GM12878 (cell line): Measurements from ENCODE around the gene SNRPA. TPM values are rescaled to one million over a fixed set of nuclear protein-coding genes. Genes with fewer than 3 reads are reported as not detected.

ENCODE experiments used
- ATAC-seq: fragments of 200-7000 bp; cut with Tn5 transposase; 3 replicates; pipeline ENCODE4 v1.9.1; 2020; ENCODE audit warnings: mild to moderate bottlenecking, moderate library complexity
- BruUV-seq: library from RNA; stranded (reverse); fragments of 400-500 nt; replicated peaks from 2 replicates; lab custom pipeline; 2021; lab: Mats Ljungman, UMichigan
- CTCF ChIA-PET: fragments of 300-600 bp; sonication (Branson Sonifier 250); formaldehyde crosslinking; extraction: SDS; loops from one replicate; lab custom pipeline; 2021; ENCODE audit warnings: inconsistent platforms; lab: Yijun Ruan, JAX
- POLR2A ChIA-PET: fragments of 350-600 bp; formaldehyde crosslinking; extraction: SDS; loops from one replicate; lab custom pipeline; 2021; ENCODE audit warnings: inconsistent platforms; lab: Charles Lee
- RAD21 ChIA-PET: fragments of 300-600 bp; sonication (Branson Sonifier 250); formaldehyde crosslinking; loops from one replicate; lab custom pipeline; 2023; ENCODE audit warnings: antibody characterized with exemption; ENCODE audit not compliant: unreplicated experiment; lab: Charles Lee
- SMC1A ChIA-PET: fragments of 300-600 bp; sonication (Branson Sonifier 250); formaldehyde crosslinking; loops from one replicate; lab custom pipeline; 2023; ENCODE audit not compliant: unreplicated experiment, uncharacterized antibody; lab: Charles Lee
- DNase-seq: peaks from one replicate; pipeline ENCODE4 v3.0.0-alpha.2; 2011; ENCODE audit warnings: low read depth, low spot score
- FAIRE-seq: peaks from 3 replicates; lab custom pipeline; 2011; peaks lifted over from hg19 to GRCh38; lab: Jason Lieb, UNC
- H2AFZ ChIP-seq: 2 replicates; pipeline ENCODE4 v1.6.0; 2011; ENCODE audit warnings: low read depth, low read length, control low read depth; ENCODE audit not compliant: control insufficient read depth
- H3K27ac ChIP-seq: 2 replicates; pipeline ENCODE4 v1.5.1; 2011; ENCODE audit warnings: control low read depth; ENCODE audit not compliant: control insufficient read depth, insufficient read depth
- H3K27me3 ChIP-seq, 2 experiments: replicated peaks in 1 of 2; 2 replicates each; pipeline versions ENCODE4 v1.6.0 to v1.6.1; 2011; ENCODE audit warnings: low read length in 1 of 2; ENCODE audit not compliant: control insufficient read depth in 2 of 2, insufficient read depth in 2 of 2
- H3K36me3 ChIP-seq, 2 experiments: 2 replicates each; pipeline ENCODE4 v1.5.1; 2011; ENCODE audit warnings: low read length in 1 of 2; ENCODE audit not compliant: control insufficient read depth in 2 of 2, insufficient read depth in 2 of 2
- H3K4me1 ChIP-seq: 2 replicates; pipeline ENCODE4 v1.6.1; 2011; ENCODE audit warnings: mild to moderate bottlenecking, low read length, moderate library complexity, mixed read lengths; ENCODE audit not compliant: control insufficient read depth, insufficient read depth
- H3K4me2 ChIP-seq: 2 replicates; pipeline ENCODE4 v1.6.0; 2011; ENCODE audit warnings: control low read depth; ENCODE audit not compliant: control insufficient read depth, insufficient read depth
- H3K4me3 ChIP-seq: fragments of 200-600 bp; sonication (generic); 2 replicates; pipeline ENCODE4 v1.5.1; 2016
- H3K79me2 ChIP-seq: 2 replicates; pipeline ENCODE4 v1.6.0; 2011; ENCODE audit warnings: low read length; ENCODE audit not compliant: control insufficient read depth, insufficient read depth
- H3K9ac ChIP-seq: 2 replicates; pipeline ENCODE4 v1.8.0; 2011; ENCODE audit warnings: low read length, control low read depth, mixed read lengths; ENCODE audit not compliant: control insufficient read depth, insufficient read depth
- H3K9me3 ChIP-seq: replicated peaks from 3 replicates; pipeline ENCODE4 v1.5.1; 2011; ENCODE audit warnings: mild to moderate bottlenecking, low read length; ENCODE audit not compliant: control insufficient read depth, insufficient read depth
- H4K20me1 ChIP-seq: 2 replicates; pipeline ENCODE4 v1.6.0; 2011; ENCODE audit not compliant: control insufficient read depth, insufficient read depth
- BCL11A ChIP-seq: IDR thresholded peaks from 2 replicates; pipeline ENCODE4 v1.6.1; 2011; ENCODE audit warnings: low read depth, low read length
- EGR1 ChIP-seq, 2 experiments: IDR thresholded peaks; 1 replicate in 1 of 2; 2 replicates in 1 of 2; pipeline ENCODE4 v1.6.1; 2011 to 2012; ENCODE audit warnings: low read depth in 2 of 2, low read length in 2 of 2, borderline replicate concordance in 1 of 2, mild to moderate bottlenecking in 1 of 2, moderate library complexity in 1 of 2
- HDAC2 ChIP-seq: fragments of 200-600 bp; sonication (generic); IDR thresholded peaks from 2 replicates; pipeline ENCODE4 v1.6.1; 2017
- KDM1A ChIP-seq: fragments of 200-600 bp; sonication (generic); IDR thresholded peaks from 2 replicates; pipeline ENCODE4 v1.6.1; 2016; ENCODE audit warnings: borderline replicate concordance
- MYB ChIP-seq: fragments of 150-350 bp; IDR thresholded peaks from 2 replicates; pipeline ENCODE4 v1.6.1; 2014; ENCODE audit warnings: mild to moderate bottlenecking, low read depth, low read length, borderline replicate concordance
- NFYA ChIP-seq: IDR thresholded peaks from 2 replicates; pipeline ENCODE4 v1.6.1; 2011; ENCODE audit warnings: low read depth, mild to moderate bottlenecking, low read length, improper control_type of control experiment, borderline replicate concordance
- PAX5 ChIP-seq: IDR thresholded peaks from 2 replicates; pipeline ENCODE4 v1.6.1; 2011; ENCODE audit warnings: low read depth, low read length, borderline replicate concordance
- RFX5 ChIP-seq: IDR thresholded peaks from 2 replicates; pipeline ENCODE4 v1.6.1; 2011; ENCODE audit warnings: low read depth, low read length, improper control_type of control experiment
- RUNX3 ChIP-seq: IDR thresholded peaks from 2 replicates; pipeline ENCODE4 v1.6.1; 2012; ENCODE audit warnings: low read length, inconsistent platforms
- SIN3A ChIP-seq: IDR thresholded peaks from 2 replicates; pipeline ENCODE4 v1.6.1; 2012; ENCODE audit warnings: low read depth, low read length, improper control_type of control experiment
- SREBF1 ChIP-seq: IDR thresholded peaks from 2 replicates; pipeline ENCODE4 v1.6.1; 2012; ENCODE audit warnings: mild to moderate bottlenecking, low read length
- SUPT20H ChIP-seq: IDR thresholded peaks from 2 replicates; pipeline ENCODE4 v1.6.1; 2011; ENCODE audit warnings: low read depth, mild to moderate bottlenecking, low read length, moderate library complexity, borderline replicate concordance; ENCODE audit not compliant: control insufficient read depth
- TCF12 ChIP-seq: IDR thresholded peaks from 2 replicates; pipeline ENCODE4 v1.6.1; 2011; ENCODE audit warnings: low read depth, mild to moderate bottlenecking, low read length
- ZNF24 ChIP-seq: fragments of 450-650 bp; IDR thresholded peaks from 2 replicates; pipeline ENCODE4 v1.6.1; 2017; ENCODE audit warnings: antibody characterized with exemption, mild to moderate bottlenecking
- WGBS: methylation state at CpG from one replicate; pipeline ENCODE4 v1.1.6; 2016; ENCODE audit warnings: low lambda C conversion rate; ENCODE audit not compliant: insufficient replicate concordance, insufficient coverage; ENCODE audit errors: missing lambda C conversion rate; 5-methylcytosine and 5-hydroxymethylcytosine counted together
- in situ Hi-C: fragments of 300-500 bp; cut with MboI; formaldehyde crosslinking; loops from 9 replicates; pipeline ENCODE4 v1.14.3; 2018; ENCODE audit warnings: mixed read lengths
- intact Hi-C: fragments of 100-400 bp; cut with micrococcal nuclease; formaldehyde crosslinking; loops from one replicate; pipeline ENCODE4 v1.14.2; 2022; ENCODE audit not compliant: unreplicated experiment
- polyA plus RNA-seq, 11 experiments: library from polyadenylated mRNA; depleted of rRNA in 4 of 11; unstranded in 6 of 11; stranded (reverse) in 5 of 11; fragments of >200 nt; fragmentation: Nextera tagmentation in 4 of 11; fragmentation: Illumina TruSeq in 1 of 11; extraction: Ambion mirVana in 4 of 11; extraction: Trizol in 1 of 11; gene quantifications; 1 replicate in 1 of 11; 2 replicates in 10 of 11; pipeline versions ENCODE4 v1.2.1 to v1.2.3, GENCODE V29; 2011 to 2016; ENCODE audit warnings: inconsistent platforms in 2 of 11, missing spikeins in 2 of 11, low read depth in 1 of 11
- total RNA-seq, 4 experiments: library from RNA; depleted of rRNA in 3 of 4; stranded (reverse); fragments of >200 nt in 3 of 4; fragmentation: Illumina TruSeq in 1 of 4; extraction: Trizol in 1 of 4; gene quantifications; 2 replicates each; pipeline versions ENCODE4 v1.2.1 to v1.2.3, GENCODE V29; 2013 to 2021
- TF ChIP-seq, protein P1 (sequence below): fragments of 150-350 bp; IDR thresholded peaks from 2 replicates; pipeline ENCODE4 v1.6.1; 2016; ENCODE audit warnings: low read depth, low read length

The SNRPA gene
- total and polyA plus RNA-seq, 10 of the 15 experiments (the other 5 are each of a cell fraction or from before 2014, with no cell fraction given): 14.8 to 299 (median 202) TPM

DNA sequence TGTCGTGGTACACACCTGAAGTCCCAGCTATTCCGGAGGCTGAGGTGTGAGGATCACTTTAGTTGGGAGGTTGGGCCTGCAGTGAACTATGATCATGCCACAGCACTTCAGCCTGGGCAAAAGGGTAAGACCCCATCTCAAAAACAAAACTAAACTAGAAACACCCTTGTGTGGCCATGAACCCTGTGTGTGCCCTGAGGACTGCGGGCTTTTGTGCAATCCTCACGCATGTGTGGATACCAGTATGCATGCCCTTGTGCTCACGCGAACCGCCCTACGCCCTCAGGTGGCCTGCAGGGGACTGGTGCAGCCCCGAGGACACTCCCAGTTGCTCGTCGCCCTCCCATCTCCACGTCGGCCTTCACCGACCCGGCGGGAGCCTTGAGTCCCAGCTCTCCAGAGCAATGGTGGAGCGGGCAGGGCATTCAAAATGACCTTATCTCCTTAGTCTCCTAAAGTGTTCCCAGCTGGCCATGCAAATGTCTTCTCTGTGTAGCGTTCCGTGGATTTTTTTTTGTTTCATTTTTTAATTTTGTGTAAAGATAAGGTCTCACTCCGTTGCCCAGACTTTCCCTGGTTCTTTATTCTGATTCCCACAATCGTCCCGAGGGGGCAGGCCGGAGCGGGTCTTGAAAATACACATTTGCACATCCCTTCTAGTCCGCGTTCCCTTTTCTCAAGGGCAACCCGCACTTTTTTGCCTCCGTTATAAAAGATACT lies 47.1 kb downstream of the SNRPA start (continued):
- no peak for TF ChIP-seq HDAC2
- no peak for TF ChIP-seq RFX5
- no peak for TF ChIP-seq KDM1A
- no peak for TF ChIP-seq SIN3A
- 0 out of 2 replicates have a peak, but pooled peaks have one; percentile 14 for TF ChIP-seq TCF12

DNA sequence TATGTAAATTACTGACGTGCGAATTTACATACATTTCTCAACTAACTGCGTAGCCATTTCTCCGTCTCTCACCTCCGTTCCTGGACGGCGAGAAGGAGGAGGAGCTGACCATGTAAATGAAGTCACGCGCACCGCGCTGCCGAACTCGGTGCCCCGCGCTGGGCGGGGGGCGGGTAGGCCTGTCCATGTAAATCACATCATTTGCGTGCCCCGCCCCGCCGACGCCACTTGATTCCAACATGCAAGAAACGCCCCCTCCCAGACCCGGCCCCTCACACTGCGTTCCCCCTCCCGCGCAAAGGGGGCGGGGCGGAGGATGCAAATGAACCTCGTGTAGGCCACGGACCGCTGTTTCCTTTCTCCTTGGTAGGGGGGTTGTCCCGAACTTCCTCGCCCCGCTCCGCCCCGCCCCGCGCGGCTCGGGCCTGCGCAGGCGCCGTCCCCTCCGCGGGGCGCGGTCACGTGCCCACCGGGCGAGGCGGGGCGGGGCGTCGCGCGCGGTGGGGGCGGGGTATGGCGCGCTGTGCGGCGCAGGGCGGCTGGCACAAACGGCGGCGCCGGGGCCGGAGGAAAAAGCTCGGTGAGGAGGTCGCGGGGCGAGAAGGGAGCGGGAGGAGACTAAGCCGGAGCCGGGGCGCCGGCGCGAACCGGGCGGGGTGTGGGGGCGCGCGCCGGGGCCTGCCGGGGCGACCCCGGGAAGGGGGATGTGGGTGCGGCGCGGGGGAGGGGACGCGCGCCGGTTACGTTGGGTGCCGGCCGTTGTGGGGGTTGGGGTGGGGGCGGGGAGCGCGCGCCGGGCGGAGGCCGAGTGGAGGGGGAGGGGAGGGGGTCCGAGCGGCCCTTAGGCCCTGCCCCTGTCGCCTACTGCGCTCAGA lies 47.9 kb downstream of the SNRPA start, which contains the start of gene EGLN2:
Gene EGLN2, plus strand, starts transcription at position 509 of the 875 bp plus-strand sequence. CDS start 1,382 bp downstream, outside the sequence.
- peak; percentile 98 for FAIRE-seq
- Histone ChIP-seq H3K27ac (peak within 1 kb of the TSS; percentile 91), H3K79me2 (peaks cover 47% of the 10 kb centered on the region), H2AFZ (peak within 1 kb of the TSS; percentile 45), H4K20me1 (peaks cover 15% of the 10 kb centered on the region), H3K36me3 (peaks cover 7 to 11% of the 10 kb centered on the region in 2 experiments; a peak in 3 of 4 replicates), H3K9me3 (no peaks in the 10 kb centered on the region), H3K4me2 (peak within 1 kb of the TSS; percentile 88), H3K4me1 (peaks cover 43% of the 10 kb centered on the region), H3K4me3 (peak within 1 kb of the TSS; percentile 98), H3K27me3 (no peaks in the 10 kb centered on the region), H3K9ac (peak within 1 kb of the TSS; percentile 84)
- WGBS: under 1% methylated on average over 57 of the region's 110 CpGs
- intact Hi-C loops: loop anchor here (1.0 to 2.0 kb wide), 4 partner anchors 22 to 464 kb away; partner anchors contain the start of genes ACTMAP, COQ8B and ITPKC
- no TSS peak for BruUV-seq
- ATAC-seq: peak; percentile 91
- ChIA-PET CTCF (interaction anchor here (0.9 to 3.2 kb wide), 8 partner anchors 8 to 136 kb away, joined by 3 to 50 read pairs (median 6); partner anchors contain the start of genes ACTMAP, RAB4B and SNRPA), SMC1A (interaction anchor here (0.6 to 5.3 kb wide), 12 partner anchors 8 to 528 kb away, joined by 3 to 39 read pairs (median 5); partner anchors contain the start of genes ACTMAP, MIA, RAB4B and SNRPA), POLR2A (interaction anchor here (0.6 to 4.3 kb wide), 13 partner anchors 11 to 378 kb away, joined by 3 to 83 read pairs (median 5); partner anchors contain the start of genes ACTMAP, COQ8B, ITPKC and MIA), RAD21 (interaction anchor here (0.7 to 4.6 kb wide), 12 partner anchors 8 to 136 kb away, joined by 3 to 56 read pairs (median 4); partner anchors contain the start of genes ACTMAP, COQ8B, ITPKC and RAB4B)
- in situ Hi-C loops: no loop called here
- DNase-seq: peak; percentile 97
- TF ChIP-seq PAX5 (no peak), NFYA (no peak), EGR1 (IDR thresholded peaks at IDR 0.05; ENCODE audit: borderline replicate concordance in 1 of 2, low read depth in 2 of 2, low read length in 2 of 2) (peak in 1 of 2 experiments; percentile 56; a peak in 1 of 3 replicates), SREBF1 (no peak), BCL11A (no peak), SUPT20H (no peak), ZNF24 (no peak), RUNX3 (0 out of 2 replicates have a peak, but pooled peaks have one; percentile 37), MYB (no peak)
- TF ChIP-seq, protein P1, sequence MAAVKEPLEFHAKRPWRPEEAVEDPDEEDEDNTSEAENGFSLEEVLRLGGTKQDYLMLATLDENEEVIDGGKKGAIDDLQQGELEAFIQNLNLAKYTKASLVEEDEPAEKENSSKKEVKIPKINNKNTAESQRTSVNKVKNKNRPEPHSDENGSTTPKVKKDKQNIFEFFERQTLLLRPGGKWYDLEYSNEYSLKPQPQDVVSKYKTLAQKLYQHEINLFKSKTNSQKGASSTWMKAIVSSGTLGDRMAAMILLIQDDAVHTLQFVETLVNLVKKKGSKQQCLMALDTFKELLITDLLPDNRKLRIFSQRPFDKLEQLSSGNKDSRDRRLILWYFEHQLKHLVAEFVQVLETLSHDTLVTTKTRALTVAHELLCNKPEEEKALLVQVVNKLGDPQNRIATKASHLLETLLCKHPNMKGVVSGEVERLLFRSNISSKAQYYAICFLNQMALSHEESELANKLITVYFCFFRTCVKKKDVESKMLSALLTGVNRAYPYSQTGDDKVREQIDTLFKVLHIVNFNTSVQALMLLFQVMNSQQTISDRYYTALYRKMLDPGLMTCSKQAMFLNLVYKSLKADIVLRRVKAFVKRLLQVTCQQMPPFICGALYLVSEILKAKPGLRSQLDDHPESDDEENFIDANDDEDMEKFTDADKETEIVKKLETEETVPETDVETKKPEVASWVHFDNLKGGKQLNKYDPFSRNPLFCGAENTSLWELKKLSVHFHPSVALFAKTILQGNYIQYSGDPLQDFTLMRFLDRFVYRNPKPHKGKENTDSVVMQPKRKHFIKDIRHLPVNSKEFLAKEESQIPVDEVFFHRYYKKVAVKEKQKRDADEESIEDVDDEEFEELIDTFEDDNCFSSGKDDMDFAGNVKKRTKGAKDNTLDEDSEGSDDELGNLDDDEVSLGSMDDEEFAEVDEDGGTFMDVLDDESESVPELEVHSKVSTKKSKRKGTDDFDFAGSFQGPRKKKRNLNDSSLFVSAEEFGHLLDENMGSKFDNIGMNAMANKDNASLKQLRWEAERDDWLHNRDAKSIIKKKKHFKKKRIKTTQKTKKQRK: no peak
